ENCODE results near the gene LPAR4. TPM values are rescaled to one million over a fixed set of nuclear protein-coding genes. Genes with fewer than 3 reads are reported as not detected.

LPAR4 gene
- not detected in 5 replicates for total RNA-seq (2022; extraction: Qiagen RNA extraction)

GRCh38 chrX:78747489-78747888 lies at the start of gene LPAR4:
LPAR4 (plus strand) TSS chrX:78747720; CDS start chrX:78754870, 7,150 bp downstream.

Other genes starting within 250 kb of the LPAR4 start
- gene RTL3, start 88.4 kb upstream of the LPAR4 start, total RNA-seq (2022; extraction: Qiagen RNA extraction) = 0.09 to 0.33 TPM (median 0.14 TPM) in 5 replicates
- not detected in 5 replicates for gene P2RY10, start 197.7 kb downstream of the LPAR4 start, total RNA-seq (2022; extraction: Qiagen RNA extraction)

Data from A549 treated with AZD2906 at 1 μM for 4 hours (cell line).